RCC 7860 (cell line): Measurements from ENCODE around the gene TTC3.
"Not testable (repeated sequence)": the region's sequence is repeated elsewhere in the genome, so short reads cannot be mapped to it uniquely, and the experiment has no call there.

ENCODE experiments used
- DNase-seq: peaks from one replicate; pipeline ENCODE4 v3.0.0-alpha.2; 2015; ENCODE audit warnings: low spot score
- FAIRE-seq: peaks from 2 replicates; lab custom pipeline; 2012; peaks lifted over from hg19 to GRCh38; lab: Jason Lieb, UNC

Gene TTC3, protein sequence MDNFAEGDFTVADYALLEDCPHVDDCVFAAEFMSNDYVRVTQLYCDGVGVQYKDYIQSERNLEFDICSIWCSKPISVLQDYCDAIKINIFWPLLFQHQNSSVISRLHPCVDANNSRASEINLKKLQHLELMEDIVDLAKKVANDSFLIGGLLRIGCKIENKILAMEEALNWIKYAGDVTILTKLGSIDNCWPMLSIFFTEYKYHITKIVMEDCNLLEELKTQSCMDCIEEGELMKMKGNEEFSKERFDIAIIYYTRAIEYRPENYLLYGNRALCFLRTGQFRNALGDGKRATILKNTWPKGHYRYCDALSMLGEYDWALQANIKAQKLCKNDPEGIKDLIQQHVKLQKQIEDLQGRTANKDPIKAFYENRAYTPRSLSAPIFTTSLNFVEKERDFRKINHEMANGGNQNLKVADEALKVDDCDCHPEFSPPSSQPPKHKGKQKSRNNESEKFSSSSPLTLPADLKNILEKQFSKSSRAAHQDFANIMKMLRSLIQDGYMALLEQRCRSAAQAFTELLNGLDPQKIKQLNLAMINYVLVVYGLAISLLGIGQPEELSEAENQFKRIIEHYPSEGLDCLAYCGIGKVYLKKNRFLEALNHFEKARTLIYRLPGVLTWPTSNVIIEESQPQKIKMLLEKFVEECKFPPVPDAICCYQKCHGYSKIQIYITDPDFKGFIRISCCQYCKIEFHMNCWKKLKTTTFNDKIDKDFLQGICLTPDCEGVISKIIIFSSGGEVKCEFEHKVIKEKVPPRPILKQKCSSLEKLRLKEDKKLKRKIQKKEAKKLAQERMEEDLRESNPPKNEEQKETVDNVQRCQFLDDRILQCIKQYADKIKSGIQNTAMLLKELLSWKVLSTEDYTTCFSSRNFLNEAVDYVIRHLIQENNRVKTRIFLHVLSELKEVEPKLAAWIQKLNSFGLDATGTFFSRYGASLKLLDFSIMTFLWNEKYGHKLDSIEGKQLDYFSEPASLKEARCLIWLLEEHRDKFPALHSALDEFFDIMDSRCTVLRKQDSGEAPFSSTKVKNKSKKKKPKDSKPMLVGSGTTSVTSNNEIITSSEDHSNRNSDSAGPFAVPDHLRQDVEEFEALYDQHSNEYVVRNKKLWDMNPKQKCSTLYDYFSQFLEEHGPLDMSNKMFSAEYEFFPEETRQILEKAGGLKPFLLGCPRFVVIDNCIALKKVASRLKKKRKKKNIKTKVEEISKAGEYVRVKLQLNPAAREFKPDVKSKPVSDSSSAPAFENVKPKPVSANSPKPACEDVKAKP (N-terminal part only)

DNA sequence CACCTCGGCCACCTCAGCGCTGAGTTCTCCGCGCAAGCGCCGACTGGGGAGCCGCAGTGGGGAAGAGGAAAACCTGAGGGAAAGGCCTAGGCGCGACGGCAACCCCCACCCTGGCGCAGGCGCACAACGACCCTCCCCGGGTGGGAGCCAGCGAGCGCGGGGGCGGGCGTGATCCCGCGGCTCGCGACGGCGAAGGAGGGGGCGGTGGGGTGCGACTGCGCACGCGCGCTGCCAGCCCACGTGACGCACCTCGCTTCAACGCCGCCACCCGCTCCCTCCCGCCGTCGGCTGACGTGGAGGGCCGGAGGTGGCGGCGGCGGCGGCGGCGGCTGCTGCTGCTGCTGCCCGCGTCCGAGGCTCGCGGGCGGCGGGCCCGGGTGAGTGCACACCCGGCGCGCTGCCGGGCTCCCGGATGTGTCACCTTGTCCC is at the start of gene TTC3, which contains the start of gene PIGP:
Gene TTC3 (plus strand): TSS at position 267 of the 429 bp plus-strand sequence. CDS start 14,004 bp downstream, outside the sequence.
Gene PIGP (minus strand): TSS at position 84 of the 429 bp plus-strand sequence. CDS start 556 bp downstream, outside the sequence.
- FAIRE-seq (no peak), DNase-seq (peak; percentile 85)

DNA sequence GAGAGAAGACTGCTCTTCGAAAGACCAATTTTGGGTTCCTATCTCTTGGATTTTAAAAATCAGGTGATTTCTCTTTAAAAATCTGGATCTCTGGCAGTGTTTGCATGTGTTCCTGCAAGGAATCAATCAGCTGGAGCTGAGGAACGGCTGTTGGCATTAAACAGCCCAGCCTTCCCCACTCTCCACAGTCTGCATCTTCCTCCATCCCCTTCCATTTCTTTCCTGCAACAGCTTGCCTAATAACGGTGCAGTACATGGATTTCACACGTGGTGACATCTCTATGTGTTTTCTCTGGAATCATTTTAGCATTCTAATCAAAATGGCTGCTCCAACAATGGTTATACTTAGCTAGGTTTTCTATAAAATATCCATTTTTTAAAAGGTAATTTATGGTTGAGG is 46.6 kb upstream of the TTC3 start:
- no peak for DNase-seq

DNA sequence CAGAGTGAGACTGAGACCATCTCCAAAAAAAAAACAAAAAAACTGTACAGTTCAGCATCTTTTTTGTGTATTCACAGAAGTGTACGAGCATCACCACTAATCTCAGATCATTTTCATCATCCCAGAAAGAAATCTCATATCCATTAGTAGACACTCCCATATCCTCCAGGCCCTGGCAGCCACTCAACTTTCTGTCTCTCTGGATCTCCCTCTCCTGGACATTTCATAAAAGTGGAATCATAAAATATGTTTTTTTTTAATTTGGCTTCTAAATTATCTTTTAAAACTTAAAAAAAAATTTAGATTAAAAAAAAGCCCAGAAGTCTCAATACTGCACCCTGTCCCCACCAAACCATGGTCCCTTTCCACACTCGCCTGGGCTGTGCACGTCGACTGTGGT is 44.5 kb upstream of the TTC3 start:
- DNase-seq (no peak), FAIRE-seq (no peak)

More for the DNA sequence above, 46.6 kb upstream of the TTC3 start:
- FAIRE-seq: no peak

DNA sequence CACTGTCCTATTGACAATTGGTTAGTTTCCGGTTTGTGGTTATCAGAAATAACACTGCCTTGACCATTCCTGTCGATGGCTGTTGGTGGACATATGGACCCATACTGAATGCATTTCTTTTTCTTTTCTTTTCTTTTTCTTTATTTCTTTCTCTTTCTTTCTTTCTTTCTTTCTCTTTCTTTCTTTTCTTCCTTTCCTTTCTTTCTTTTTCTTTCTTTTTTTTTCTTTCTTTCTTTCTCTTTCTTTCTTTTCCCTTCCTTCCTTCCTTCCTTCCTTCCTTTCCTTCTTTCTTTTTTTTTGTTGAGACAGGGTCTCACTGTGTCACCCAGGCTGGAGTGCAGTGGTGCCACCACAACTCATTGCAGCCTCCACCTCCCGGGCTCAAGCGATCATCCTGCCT is 42.2 kb upstream of the TTC3 start:
- no peak for DNase-seq
- no peak for FAIRE-seq

DNA sequence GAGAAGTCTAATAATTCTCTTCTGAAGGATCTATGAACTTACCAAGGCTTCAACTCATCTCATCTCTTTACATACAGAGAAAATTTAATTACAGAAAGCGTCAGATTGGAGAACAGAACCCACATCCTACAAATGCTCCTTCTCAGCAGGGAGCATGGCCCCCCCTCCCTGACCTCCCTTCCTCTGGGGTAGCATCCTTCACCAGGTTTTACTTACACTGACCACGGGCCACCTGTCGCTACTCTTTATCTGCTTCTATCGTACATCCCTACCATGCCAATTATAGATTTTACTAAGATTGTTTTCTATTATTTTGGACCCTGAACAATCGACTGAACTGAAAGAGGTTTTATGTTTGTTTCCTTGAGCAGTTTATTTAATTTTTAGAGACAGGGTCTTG is 40.8 kb upstream of the TTC3 start:
- no peak for DNase-seq
- FAIRE-seq: no peak

DNA sequence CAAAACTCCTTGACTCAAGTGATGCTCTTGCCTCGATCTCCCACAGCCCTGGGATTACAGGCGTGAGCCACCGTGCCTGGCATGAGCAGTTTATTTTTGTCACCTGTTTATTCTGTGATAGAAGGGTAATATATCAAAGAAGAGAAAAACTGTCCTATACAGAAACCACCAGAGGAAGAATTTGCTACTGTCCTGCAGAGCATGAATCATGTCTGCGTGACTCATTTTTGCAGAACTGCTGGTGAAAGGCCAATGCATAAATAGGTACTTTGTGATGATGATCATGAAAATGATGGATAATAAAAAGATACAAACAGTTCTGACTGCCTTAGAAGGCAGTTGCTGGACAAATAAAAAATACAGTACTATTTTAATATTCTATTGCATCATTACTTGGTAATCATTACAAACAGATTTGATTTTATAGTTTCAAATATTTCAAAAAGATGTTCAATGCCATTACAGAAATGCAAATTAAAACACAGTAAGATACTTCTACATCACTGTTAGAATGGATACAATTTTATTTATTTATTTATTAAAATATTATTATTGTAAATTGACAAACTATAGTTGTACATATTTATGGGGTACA is 40.1 kb upstream of the TTC3 start:
- DNase-seq (peak; percentile 70), FAIRE-seq (peak; percentile 81)

DNA sequence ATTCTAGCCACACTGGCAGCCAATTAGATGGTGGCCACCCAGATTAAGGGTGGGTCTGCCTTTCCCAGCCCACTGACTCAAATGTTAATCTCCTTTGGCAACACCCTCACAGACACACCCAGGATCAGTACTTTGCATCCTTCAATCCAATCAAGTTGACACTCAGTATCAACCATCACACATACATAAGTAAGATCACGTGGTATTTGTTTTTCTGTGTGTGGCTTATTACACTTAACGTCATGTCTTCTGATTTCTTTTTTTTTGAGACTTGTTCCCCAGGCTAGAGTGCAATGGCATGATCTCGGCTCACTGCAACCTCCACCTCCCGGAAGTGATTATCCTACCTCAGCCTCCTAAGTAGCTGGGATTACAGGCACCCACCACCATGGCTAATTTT is 38.7 kb upstream of the TTC3 start:
- not testable (repeated sequence) for FAIRE-seq, DNase-seq

DNA sequence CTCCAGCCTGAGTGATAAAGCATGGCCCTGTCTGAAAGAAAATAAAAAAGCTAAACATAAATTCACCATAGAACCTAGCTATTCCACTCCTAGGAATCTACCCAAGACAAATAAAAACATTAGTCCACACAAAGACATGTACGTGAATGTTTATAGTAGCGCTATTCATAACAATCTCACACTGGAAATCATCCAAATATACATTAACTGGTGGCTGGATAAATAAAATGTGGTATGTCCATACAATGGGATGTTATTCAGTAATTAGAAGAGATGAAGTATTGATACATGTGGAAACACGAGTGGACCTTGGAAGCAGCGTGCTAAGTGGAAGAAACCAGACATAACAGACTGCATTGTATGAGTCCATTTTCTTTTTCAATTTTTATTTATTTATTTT is 36.9 kb upstream of the TTC3 start:
- FAIRE-seq (no peak), DNase-seq (no peak)

DNA sequence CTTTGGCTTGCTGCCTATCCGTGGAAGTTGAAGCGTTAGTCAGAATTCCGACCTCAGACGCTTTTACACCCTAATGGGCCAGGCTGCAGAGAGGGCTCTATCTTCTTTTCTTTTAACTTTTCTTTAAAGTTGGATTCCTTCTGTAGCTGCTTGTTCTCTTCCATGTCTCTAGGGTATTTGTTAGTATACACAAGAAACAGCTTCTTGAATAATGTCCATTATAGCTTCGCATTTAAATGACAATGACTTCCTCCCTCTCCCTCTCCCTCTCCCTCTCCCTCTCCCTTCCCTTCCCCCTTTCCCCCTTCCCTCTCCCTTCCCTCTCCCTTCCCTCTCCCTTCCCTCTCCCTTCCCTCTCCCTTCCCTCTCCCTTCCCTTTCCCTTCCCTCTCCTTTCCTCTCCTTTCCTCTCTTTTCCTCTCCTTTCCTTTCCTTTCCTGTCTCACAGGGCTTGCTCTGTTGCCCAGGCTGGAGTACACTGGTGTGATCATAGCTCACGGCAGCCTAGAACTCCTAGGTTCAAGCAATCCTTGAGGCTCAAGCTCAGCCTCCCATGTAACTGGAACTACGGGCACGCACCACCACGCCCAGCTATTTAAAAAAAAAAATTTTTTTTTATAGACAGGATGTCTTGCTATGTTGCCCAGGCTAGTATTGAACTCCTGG is 33.5 kb upstream of the TTC3 start:
- DNase-seq (no peak), FAIRE-seq (no peak)

DNA sequence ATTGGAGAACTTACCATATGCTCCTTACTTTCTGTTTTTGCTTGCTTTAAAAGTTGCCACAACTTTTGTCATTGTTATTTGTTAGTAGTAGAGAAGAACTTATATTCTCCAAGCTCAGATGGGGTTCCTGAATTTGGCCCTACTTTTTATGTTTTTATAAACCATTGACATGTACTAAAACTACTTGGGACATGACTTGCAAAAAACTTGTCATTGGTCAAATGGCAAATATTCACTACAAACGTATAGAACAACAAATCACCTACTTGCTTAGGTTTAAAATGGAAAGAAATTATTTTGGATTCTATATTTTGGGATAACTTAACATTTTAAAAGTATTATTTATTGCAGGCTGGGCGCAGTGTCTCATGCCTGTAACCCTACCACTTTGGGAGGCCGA is 32.8 kb upstream of the TTC3 start:
- no peak for FAIRE-seq
- DNase-seq: no peak

DNA sequence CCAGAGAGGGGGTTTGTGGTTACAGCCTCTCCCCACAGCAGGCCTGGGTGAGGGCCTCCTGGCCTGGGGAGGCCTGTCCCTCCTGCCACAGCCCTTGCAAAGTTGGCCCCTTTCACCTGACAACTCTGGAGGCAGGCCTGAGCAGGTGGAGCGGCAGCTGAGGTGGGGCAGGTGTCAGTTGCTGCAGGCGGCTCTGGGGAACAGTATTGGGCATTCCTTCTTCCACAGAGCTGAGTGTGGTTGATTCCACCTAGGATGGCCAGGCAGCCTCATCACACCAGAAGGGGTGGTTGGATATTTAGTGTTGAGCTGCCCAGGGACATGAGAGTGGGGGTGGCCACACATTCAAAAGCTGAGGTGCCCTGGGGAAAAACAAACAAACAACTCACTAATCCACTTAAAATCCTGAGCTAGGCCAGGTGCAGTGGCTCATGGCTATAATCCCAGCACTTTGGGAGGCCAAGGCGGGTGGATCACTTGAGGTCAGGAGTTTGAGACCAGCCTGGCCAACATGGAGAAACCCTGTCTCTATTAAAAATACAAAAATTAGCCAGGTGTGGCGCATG is 31.3 kb upstream of the TTC3 start:
- DNase-seq: no peak
- FAIRE-seq: no peak

DNA sequence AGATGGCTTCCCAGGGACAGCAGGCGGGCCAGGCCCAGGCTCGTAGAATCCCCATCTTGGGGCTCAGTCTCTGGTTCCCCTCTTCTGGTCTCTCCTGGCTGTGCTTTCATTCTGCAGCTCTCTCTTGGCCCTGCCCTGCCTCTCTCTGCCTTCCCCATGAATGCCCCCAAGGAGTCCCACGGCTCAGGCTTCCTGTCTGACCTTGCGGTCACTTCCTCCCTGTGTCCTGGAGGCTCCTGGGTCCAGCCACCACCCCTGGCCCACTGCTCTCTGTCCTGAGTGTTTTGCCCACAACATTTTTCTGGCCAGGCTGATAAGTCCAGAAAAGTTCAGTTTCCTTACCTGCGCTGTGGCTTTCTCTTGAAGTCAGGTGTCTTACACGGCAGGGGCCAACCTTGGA is 29.2 kb upstream of the TTC3 start:
- FAIRE-seq: no peak
- no peak for DNase-seq

DNA sequence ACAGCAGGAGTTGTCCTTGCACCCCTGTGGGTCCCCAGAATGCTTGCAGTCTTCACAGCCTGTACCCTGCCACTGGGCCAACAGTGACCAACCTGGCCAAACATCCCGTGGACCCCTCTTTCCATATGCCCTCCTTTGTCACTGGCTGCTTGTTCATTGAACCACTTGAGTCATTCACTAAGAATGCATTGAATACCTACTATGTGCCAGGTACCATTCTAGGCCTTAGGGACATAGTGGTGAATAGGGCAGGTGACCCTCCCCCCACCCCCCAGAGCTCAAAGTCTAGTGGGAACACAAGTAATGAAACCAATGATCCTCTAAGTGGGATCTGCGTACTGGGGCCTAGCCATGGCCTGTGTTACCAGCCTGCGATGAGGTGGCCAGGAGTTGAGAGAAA is 28.4 kb upstream of the TTC3 start:
- no peak for FAIRE-seq

DNA sequence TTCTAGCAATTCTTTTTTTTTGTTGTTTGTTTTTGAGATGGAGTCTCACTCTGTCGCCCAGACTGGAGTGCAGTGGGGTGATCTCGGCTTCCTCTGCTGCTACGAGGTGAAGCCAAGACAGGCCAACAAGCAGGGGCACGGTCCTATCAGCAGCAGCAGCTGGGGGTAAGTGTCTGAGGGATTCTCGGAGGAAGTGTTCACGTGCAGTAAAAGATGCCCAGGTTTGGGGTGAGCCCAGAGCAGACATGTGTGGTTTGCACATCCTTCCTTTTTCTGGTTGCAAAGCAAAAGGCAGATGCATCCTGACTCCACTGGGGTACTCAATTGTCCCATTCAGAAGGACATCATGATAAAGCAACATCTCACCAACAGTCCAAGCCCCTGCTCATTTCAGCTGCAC is 27.9 kb upstream of the TTC3 start:
- FAIRE-seq: no peak

More for the DNA sequence above, 28.4 kb upstream of the TTC3 start:
- no peak for DNase-seq

DNA sequence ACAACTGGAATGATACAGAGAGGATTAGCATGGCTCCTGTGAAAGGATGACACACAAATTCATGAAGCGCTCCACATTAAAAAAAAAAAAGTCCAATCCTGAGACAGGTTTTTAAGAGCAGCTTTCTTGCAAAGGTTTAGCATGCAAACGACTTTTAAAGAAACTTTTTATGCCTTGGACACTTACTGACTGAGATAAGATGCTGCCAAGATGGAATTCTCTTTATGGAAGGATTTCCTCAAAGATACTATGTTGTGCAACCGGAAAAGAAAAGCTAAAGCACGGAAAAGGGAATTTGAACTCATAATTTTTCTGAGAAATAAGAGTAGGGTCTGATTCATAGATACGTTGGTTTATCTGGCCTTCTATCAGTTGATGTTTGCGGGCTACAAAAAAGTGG is 27.5 kb upstream of the TTC3 start:
- no peak for FAIRE-seq
- no peak for DNase-seq

More for the DNA sequence above, 27.9 kb upstream of the TTC3 start:
- DNase-seq: no peak

DNA sequence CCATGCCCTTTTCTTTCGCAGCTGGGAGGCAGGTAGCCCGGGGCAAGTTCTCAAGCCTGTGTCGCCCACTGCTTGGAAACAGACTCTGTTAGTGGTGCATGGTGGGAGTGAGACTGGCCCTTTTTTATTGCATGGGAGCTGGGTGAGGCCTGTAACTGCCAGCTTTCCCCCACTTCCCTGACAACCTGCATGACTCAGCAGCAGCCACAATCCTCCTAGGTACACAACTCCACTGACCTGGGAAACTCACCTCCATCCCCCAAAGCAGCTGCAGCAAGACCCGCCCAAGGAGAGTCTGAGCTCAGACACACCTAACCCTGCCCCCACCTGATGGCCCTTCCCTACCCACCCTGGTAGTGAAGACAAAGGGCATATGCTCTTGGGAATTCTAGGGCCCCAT is 26.0 kb upstream of the TTC3 start:
- no peak for FAIRE-seq

DNA sequence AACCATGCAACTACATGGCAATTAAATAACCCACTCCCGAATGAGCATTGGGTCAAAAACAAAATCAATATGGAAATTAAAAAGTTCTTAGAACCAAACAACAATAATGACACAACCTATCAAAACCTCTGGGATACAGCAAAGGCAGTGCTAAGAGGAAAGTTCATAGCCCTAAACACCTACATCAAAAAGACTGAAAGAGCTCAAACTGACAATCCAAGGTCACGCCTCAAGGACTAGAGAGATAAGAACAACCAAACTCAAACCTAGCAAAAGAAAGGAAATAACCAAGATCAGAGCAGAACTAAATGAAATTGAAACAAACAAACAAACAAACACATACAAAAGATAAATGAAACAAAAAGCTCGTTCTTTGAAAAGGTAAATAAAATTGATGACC is 23.3 kb upstream of the TTC3 start:
- not testable (repeated sequence) for FAIRE-seq, DNase-seq

More for the DNA sequence above, 26.0 kb upstream of the TTC3 start:
- DNase-seq: no peak

DNA sequence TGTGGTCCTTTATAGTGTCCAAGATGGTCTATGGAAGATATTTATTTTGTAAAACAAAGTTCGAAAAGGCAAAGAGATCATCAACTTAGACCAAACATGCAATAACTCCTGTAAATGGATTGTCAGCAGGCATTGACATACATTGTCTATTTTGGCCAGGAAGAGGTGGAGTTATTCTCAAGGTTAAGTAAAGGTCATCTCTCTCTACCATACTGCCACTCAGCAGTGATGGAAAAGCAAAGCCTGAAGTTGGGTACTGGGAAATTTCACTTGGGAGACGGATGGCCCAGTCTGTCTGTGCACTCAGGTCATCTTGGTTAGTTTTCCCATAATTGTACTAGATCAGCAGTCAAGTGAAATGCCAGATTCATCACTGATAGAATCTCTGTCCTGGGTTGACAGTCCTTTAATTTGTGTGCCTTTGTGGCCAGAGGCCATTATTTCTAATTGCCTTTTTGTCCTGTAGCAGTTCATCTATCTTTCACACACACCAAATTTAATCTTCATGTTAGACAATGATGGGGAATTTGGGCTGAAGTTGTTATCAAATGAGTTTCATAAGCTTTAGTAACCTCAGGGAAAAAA is 17.7 kb upstream of the TTC3 start:
- DNase-seq (no peak), FAIRE-seq (no peak)

DNA sequence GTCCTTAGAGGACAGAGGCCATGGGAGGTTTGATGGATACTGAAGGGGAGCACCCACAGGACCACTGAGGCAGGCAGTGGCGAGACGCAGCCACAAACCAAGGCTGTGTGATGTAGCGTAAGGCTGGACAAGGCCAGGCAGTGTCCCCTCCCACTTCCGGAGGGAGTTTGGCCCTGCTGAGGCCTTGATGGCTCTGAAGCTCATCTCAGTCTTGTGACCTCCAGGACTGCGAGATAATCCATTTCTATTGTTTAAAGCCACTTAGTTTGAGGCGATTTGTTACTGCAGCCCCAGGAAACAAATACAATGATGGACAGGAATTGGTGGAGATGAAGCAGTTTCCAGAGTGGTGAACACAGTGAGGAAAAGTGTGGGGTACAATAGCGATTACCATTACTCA is 15.4 kb upstream of the TTC3 start:
- FAIRE-seq (no peak), DNase-seq (no peak)
